SH-SY5Y (cell line): Measurements from ENCODE around the gene ARL14EP.

Experiments
- GATA2 ChIP-seq: IDR thresholded peaks from 2 replicates; pipeline ENCODE4 v1.6.1; 2011; ENCODE audit warnings: mild to moderate bottlenecking, low read depth, low read length
- GATA3 ChIP-seq: IDR thresholded peaks from 2 replicates; pipeline ENCODE4 v1.6.1; 2011; ENCODE audit warnings: low read depth, mild to moderate bottlenecking, low read length, moderate library complexity

DNA sequence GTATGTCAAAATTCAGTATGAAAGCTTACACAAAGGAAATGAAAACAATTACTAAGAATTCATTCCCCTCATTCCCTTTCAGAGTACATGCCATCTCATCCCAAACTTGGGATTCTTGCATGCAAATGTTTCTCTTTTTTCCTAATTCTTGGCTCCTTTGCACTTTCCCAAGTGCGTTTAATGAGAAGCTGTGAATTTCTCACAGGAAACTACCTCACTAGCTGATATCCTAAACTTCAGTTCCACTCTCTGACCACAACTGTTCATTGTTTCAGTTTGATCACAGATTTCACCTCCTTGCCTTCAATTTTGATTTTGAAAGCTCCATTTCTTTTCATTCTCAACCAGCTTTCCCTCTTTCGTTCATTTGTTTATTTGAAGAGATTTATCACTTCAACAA is 5.9 kb upstream of the ARL14EP start:
- TF ChIP-seq GATA2 (no peak), GATA3 (no peak)
